GM21717 (cell line): ENCODE measurements around the gene ERICH6.

ENCODE experiments used
- ATAC-seq: cut with Tn5 transposase; IDR thresholded peaks from one replicate; pipeline ENCODE4 v1.9.1; 2021; ENCODE audit warnings: mild to moderate bottlenecking, moderate library complexity; ENCODE audit not compliant: unreplicated experiment

Gene ERICH6

GRCh38 chr3:150703756-150704344 lies at the start of gene ERICH6:
Gene ERICH6, minus strand, starts transcription at chr3:150703920. Its CDS starts 22 bp downstream, at chr3:150703898.
- peak; percentile 99 for ATAC-seq

GRCh38 chr3:150751781-150752263 lies 48.1 kb upstream of the ERICH6 start:
- no peak for ATAC-seq

GRCh38 chr3:150749255-150749654 lies 45.5 kb upstream of the ERICH6 start:
- ATAC-seq, result no peak

- no peak for ATAC-seq
Observed at GRCh38 chr3:150748684-150749047, 44.9 kb upstream of the ERICH6 start.

DNA sequence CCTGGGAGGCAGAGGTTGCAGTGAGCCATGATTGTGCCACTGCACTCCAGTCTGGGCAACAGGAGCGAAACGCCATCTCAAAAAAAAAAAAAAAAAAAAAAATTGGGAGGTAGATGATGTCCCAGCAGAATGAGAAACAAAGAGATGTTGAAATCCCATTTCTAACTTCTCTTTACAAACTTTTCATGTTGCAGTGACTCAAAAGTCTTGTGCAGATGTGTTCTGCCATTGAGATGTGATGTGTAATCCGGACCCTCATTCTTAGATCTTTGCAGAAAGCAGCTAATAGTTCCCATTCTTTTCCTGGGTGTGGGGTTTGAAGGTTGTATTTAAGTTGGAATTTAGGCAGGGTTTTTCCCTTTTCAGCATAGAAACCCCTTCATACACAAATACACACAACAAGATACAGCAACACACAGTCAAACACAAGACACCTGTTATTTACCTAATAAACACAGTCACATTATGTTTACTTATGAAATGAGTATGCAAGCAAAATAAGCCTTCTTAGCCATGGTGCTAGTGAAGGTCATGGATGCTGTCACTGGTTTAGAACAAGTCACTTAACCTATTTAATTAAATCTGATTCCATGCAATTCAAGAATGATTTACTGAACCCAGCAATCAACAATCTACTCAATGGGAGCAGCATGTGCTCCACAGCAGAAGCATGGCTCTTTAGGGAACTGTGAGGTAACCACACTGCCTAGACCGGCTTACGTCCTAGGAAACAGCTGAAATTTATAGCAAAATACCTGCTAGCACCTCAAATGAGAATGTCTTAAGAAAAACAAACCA lies 44.4 kb upstream of the ERICH6 start:
- no peak for ATAC-seq

DNA sequence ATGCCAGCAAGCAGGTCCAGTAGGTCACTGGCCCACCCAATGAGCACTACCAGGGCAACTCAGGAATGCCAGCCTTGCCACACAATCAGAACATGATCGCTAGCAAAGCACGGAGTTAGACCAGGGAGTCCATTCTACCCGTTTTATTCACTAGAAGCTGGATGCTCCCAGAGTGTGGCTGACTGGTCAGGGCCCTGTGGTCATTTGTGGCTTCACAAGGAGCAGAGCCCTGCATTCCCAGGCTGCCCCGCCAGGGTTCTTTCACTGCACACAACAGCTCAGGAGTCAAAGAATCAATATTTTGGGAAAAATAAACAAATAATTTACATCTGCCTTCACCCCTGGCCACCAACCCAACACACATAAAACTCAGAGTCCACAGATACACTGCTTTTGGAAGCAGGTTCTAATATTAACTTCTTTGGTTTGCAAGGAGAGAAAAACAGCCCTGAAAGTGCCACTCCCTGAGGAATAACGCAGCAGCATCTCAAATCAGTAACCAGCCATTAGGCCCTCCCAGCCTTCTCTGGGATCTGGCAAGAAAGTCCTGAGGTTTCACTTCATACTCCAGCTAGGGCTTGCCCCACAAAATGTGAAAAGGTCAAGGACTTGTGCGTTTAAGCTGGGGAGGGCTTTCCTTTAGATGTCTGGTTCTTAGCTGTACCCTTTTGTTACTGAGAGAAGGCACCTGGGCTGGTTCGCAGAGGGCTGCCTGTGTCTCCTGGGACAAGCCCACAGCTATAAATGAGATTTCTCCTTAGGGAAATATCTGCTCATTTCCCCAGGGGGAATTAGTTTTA lies 43.3 kb upstream of the ERICH6 start:
- no peak for ATAC-seq

DNA sequence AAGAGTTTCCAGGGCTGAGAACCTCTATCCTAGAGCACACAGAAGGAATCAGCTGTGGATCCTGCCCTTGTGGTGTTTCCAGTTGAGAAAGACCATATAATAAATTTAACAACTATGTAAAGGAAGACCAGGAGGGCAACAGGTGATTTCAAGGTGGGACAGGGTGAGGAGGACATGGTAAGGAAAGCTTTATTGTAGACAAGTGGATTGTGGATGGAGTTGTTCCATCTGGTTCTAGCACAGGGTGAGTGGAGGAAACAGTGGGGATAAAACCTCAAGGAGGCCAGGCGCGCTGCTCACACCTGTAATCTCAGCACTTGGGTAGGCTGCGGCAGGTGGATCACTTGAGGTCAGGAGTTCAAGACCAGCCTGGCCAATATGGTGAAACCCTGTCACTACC lies 42.1 kb upstream of the ERICH6 start:
- no peak for ATAC-seq

DNA sequence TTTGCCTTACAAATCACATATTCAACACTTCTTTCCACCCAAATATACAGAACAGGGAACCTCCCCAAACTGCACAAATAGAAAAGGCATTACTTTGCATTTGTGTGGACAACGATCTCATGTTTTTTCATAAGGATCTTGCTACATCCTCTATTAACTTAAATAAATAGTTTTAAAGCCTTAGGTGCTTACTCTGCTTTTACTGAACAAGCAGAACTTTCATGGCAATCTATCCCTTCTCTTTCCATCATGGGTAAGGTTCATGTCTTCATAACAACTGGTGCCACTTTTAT lies 41.1 kb upstream of the ERICH6 start:
- no peak for ATAC-seq

- no peak for ATAC-seq
Observed at GRCh38 chr3:150744041-150744918, 40.6 kb upstream of the ERICH6 start.

- ATAC-seq, result no peak
Observed at GRCh38 chr3:150743508-150743907, 39.8 kb upstream of the ERICH6 start.

GRCh38 chr3:150742679-150743078 lies 39.0 kb upstream of the ERICH6 start:
- no peak for ATAC-seq

- no peak for ATAC-seq
Observed at GRCh38 chr3:150742141-150742523, 38.4 kb upstream of the ERICH6 start.

- no peak for ATAC-seq
Observed at GRCh38 chr3:150741497-150742140, 37.9 kb upstream of the ERICH6 start.

DNA sequence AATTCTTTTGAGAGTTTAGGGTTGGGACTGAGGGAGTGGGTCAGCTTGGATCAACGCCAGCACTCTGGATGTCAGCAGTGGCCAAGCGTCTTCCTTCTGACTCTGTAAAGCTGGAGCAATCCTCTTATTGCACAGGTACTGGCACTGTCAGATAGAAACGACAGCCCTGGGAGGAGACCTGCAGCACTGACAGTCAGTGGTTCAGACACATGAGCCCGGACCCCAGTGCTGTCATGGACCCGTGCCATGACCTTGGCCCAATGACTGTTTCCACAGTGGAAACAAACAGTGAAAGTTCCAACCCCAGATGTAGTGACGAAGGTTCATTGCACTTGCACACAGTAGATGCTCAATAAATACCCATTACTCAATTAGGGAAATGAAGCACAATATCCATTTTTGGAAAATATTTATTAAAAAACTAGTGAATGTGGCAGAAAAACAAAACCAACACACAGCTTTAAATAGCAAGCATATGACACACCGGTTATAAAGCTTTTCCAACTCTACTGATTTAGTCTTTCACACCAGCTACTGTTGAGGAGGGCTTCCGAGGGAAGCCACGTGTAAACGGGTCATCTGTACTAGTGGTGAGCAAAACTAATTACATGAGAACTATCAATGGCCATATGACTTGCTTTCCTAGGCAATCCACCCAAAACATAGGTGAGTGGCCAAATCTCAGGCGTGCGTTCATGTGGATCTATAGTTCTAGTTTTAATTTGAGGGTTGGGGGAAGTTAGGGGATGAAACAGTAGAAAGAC lies 37.2 kb upstream of the ERICH6 start:
- ATAC-seq, result no peak

DNA sequence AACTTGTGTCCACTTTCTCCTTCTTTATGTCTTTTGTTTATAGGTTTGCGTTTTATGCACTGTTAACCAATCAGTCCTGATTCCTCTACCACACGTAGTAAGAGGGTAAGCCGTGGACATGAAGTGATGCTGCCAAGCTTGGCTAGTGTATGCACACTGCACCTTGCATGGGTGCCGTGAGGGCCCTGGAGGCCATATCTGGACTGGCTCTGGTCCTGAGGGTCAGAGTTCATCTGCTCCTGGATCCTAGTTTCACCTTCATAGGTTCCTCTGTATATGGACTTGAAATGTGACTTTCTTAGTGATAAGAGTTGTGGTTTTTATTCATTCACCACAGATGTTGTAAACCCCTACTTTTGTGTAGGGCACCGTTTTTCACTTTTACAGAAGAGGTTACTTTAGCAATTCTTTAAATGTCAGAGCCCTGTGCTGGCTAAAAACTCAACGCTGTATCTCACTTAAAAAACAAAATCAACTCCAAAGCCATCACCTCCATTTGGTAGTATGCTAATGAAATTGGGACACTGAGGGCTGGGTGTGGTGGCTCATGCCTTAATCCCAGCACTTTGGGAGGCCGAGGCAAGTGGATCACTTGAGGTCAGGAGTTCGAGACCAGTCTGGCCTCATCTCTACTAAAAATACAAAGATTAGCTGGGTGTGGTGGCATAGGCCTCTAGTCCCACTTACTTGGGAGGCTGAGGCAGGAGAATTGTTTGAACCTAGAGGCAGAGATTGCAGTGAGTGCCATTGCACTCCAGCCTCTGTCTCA lies 36.3 kb upstream of the ERICH6 start:
- peak; percentile 17 for ATAC-seq

GRCh38 chr3:150739200-150739863 lies 35.6 kb upstream of the ERICH6 start:
- peak; percentile 37 for ATAC-seq

DNA sequence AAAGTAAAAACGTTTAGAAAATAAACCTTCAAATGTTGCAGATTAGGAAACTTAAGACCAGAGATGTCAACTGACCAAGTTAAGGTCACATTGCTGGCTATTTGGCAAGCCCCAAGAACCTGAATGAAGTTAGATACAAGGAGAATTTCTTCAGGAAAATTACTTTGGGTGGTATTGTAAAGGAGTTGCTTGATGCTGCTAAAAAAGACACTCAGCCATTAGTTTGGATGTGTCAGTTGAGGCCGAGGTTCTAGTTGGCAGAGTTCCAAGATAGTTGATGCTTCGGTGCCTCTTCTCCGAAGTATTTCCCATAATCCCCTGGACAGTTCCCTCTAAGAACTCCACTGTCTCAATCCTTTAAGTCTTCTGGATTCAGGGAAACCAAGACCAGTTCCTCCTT lies 35.0 kb upstream of the ERICH6 start:
- no peak for ATAC-seq

GRCh38 chr3:150737874-150738679 lies 34.4 kb upstream of the ERICH6 start:
- ATAC-seq, result no peak
